Hematopoietic multipotent progenitor cell treated with erythropoietin and hydrocortisone succinate and interleukin-3 and kit ligand, for 17 days (in vitro differentiated cells): ENCODE measurements around the gene CDKN2B-AS1.

Experiments used
- DNase-seq: peaks from one replicate; pipeline ENCODE4 v3.0.0-alpha.2; 2015; ENCODE audit warnings: low spot score

The CDKN2B-AS1 gene

DNA sequence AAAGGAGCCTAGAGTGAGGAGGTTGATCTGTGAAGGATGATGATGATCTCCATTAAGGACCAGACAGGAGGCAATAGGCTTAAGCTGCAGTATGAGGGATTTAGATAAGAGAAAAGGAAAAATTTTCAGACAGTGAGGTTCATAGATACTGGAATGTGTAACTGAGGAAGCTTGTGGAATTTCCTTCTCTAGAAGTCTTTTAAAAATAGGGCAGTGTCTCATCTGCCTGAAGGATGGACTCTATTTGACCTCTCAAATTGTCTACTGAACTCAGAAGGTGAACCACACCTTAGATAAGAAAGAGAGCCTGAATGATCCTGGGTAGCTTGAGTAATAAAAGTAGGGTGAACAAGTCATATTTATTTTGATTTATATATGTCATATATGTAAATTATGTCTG is 162.7 kb downstream of the CDKN2B-AS1 start:
- no peak for DNase-seq

GRCh38 chr9:22157828-22158227 is 163.2 kb downstream of the CDKN2B-AS1 start:
- no peak for DNase-seq

- no peak for DNase-seq
Measured at GRCh38 chr9:22158271-22158670, 163.7 kb downstream of the CDKN2B-AS1 start.

- no peak for DNase-seq
Measured at GRCh38 chr9:22158927-22159346, 164.3 kb downstream of the CDKN2B-AS1 start.

DNA sequence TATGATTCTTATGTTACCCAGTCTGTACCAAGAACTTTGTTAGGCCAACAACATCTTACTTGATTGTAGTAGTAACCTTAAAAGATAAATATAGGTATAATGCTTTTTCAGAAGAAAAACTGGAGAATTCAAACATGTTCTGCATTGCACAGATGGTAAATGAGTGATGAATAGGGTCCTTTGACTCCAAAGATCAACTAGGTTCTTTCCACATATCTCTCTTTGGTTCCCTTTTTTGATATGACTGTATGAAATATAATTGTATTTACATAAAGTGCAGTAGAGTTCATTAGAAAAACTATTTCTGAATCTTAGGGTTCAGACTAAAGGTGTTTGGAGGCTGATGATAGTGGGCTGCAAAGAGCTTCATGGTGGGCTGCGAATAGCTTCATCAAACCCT is 165.0 kb downstream of the CDKN2B-AS1 start:
- DNase-seq, result no peak

DNA sequence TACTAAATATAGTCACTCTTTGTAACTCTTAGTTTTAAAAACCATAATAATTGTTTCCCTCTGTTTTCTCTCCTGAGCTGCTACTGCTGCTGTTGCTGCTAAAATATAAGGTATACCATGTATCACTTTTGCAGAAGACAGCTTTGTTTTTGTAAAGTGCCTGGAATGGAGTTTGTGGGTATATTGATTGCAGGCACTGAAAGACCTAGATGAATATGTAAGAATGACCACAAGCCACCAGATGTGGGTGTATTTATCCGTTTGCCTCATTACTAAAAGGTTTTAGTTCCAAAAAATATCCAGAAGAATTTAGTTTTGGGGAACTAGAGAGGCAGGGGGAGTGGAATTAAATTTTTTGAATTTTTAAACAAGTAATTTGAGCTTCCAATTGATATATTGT is 165.6 kb downstream of the CDKN2B-AS1 start:
- no peak for DNase-seq

DNA sequence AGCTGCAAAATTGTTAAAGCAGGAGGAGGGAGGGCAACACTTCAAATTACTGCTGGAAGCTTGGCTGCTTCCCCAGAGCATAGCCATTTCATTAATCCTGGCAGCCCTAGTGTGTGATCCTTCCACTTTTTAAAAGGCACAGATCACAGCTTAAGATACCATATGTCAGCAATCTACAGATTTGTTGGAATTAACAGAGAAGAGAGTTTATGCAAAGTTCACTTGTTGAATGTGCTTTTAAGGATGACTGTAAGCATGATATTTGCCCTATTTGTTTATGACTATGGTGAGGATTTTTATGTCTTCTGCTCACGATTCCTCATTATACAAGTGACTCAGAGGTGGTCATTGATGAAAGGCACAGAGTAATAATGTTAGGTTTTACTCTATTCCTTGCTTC is 170.6 kb downstream of the CDKN2B-AS1 start:
- DNase-seq, result no peak

DNA sequence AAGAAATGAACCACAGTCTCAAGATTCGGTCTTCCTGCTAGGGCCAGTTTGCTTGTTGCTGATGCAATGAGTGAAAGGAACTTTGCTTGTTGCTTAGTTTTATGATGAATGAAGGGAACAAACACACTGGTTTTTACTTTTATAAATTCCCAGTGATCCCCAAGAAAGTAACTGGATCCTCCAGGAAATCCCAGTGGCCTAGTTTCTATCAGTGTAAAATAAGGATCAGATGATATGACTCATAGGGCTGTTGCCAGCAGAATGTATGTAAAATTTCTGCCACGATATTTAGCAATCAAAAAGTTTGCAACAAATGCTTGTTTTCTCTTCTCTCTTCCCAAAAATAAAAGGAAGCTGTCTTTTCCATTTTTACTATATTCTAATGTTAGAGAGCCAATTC is 174.7 kb downstream of the CDKN2B-AS1 start:
- no peak for DNase-seq

- DNase-seq, result no peak
Measured at GRCh38 chr9:22169727-22170503, 175.3 kb downstream of the CDKN2B-AS1 start.
